ENCODE measurements around the gene PPP2R2C. TPM values are rescaled to one million over a fixed set of nuclear protein-coding genes. Genes with fewer than 3 reads are reported as not detected.

PPP2R2C gene
- total RNA-seq, 2 donors from 2014 or later = 0.05 to 0.35 TPM

DNA sequence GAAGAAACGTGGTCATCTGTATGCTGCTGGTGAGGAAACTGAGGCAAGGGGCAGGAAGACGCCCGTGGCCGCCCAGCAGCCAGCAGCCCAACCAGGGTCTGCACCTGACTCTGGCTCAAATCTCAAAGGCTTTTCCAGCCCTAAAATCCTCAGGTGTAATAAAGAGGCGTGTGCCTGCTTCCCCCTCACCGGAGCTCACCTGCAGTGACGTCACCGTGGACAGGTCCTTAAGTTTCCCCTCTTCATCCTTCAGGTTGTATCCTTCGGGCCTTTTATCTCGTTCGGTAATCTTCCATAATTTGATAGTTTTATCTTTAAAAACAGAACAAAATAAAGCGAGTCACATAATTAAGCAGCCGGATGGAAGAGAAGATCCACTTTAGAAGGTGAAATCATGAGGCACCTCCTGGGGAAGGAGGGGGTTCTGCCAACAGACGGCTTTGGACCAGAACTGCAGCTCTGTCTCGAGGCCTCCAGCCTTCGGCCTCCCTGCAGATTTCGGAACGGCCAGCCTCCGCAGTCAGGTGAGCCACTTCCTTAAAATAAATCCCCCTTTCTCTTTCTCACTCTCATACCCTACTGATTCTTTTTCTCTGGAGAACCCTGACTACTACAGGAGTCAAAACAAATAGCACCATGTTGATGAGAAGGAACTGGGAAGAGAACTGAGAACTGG, 96.7 kb downstream of the PPP2R2C start:
- Histone ChIP-seq H3K4me1 (no peaks in the 10 kb centered on the region), H3K9ac (ENCODE audit: low read depth in 2 of 2, low read length in 2 of 2) (no peak overlapping the region), H3K36me3 (no peaks in the 10 kb centered on the region), H3K9me3 (no peaks in the 10 kb centered on the region), H3K27me3 (no peaks in the 10 kb centered on the region), H3K4me3 (no peak overlapping the region), H3K27ac (no peak overlapping the region)
- DNase-seq = no peak
- TF ChIP-seq, protein P1, sequence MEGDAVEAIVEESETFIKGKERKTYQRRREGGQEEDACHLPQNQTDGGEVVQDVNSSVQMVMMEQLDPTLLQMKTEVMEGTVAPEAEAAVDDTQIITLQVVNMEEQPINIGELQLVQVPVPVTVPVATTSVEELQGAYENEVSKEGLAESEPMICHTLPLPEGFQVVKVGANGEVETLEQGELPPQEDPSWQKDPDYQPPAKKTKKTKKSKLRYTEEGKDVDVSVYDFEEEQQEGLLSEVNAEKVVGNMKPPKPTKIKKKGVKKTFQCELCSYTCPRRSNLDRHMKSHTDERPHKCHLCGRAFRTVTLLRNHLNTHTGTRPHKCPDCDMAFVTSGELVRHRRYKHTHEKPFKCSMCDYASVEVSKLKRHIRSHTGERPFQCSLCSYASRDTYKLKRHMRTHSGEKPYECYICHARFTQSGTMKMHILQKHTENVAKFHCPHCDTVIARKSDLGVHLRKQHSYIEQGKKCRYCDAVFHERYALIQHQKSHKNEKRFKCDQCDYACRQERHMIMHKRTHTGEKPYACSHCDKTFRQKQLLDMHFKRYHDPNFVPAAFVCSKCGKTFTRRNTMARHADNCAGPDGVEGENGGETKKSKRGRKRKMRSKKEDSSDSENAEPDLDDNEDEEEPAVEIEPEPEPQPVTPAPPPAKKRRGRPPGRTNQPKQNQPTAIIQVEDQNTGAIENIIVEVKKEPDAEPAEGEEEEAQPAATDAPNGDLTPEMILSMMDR (IDR thresholded peaks at IDR 0.05) = no peak
- intact Hi-C loops (cut with DNase I) = no loop called here

DNA sequence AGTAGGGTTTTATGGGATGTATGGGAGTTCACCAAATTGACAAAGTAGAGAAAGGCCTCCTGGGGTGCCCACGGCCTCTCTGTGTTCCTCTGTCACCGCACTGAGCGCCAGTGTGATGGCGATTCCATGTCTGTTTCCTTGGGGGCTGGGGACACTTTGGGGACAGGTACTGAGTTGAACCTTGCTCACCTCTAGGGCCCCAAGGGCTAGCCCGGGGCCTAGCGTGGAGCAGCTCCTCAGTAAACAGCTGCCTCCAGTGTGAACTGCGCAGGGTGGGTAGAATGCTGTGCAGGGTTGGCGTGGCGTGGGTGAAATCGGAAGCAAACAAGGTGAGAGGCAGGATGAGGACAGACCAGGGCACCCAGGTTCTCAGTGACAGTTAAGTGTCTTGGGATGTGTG, 97.8 kb downstream of the PPP2R2C start:
- DNase-seq = no peak
- TF ChIP-seq, protein P1 (IDR thresholded peaks at IDR 0.05) = no peak
- Histone ChIP-seq H3K9me3 (no peaks in the 10 kb centered on the region), H3K36me3 (no peaks in the 10 kb centered on the region), H3K4me3 (no peak overlapping the region), H3K9ac (ENCODE audit: low read depth in 2 of 2, low read length in 2 of 2) (no peak overlapping the region), H3K27ac (no peak overlapping the region), H3K27me3 (no peaks in the 10 kb centered on the region), H3K4me1 (no peaks in the 10 kb centered on the region)
- intact Hi-C loops (cut with DNase I) = no loop called here

DNA sequence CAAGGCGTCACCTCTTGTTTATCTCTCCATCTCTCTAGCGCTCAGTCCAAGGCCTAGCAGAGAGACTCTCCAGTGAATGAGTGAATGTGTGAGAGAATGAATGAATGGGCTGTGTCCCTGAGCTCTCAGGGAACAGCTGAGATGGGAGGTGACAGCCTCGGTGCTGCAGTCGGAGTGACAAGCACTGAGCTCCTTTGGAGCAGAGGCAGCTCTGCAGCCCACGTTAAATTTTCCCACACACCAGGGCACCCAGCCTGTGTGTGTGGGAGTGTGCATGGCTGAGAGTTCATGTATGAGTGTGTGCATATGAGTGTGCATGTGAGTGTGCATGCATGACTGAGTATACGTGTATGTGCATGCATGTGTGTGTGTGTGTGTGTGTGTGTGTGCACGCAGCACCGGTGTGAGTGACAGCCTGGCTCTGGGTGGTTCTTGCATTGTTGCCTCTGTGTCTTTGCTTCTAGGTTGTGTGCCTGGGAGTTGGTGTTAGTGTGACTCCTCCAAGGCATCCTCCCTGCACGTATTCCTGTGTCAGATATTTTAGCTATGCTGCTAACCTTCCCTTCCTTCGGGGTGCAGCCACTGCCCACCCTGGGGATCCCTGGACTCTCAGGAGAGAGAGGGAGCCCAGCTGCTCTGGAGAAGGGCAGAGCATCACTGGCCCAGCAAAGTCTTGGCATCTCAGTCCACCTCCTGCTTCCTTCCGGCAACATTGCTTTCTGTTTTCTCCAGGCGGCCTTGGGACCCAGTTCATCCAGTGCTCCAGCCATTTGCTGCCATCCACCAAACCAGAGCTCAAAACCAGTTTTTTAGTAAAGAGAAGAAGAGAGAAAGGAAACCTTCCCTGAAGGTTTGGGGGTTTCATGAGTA, 98.6 kb downstream of the PPP2R2C start:
- no peaks in the 10 kb centered on the region for H3K27me3 ChIP-seq
- H3K9ac ChIP-seq (ENCODE audit: low read depth in 2 of 2, low read length in 2 of 2) = no peak overlapping the region
- H3K4me3 ChIP-seq = no peak overlapping the region
- intact Hi-C loops (cut with DNase I) = no loop called here
- H3K36me3 ChIP-seq = no peaks in the 10 kb centered on the region
- H3K9me3 ChIP-seq = no peaks in the 10 kb centered on the region
- TF ChIP-seq, protein P1 (IDR thresholded peaks at IDR 0.05) = no peak
- no peaks in the 10 kb centered on the region for H3K4me1 ChIP-seq
- no peak for DNase-seq
- no peak overlapping the region for H3K27ac ChIP-seq

DNA sequence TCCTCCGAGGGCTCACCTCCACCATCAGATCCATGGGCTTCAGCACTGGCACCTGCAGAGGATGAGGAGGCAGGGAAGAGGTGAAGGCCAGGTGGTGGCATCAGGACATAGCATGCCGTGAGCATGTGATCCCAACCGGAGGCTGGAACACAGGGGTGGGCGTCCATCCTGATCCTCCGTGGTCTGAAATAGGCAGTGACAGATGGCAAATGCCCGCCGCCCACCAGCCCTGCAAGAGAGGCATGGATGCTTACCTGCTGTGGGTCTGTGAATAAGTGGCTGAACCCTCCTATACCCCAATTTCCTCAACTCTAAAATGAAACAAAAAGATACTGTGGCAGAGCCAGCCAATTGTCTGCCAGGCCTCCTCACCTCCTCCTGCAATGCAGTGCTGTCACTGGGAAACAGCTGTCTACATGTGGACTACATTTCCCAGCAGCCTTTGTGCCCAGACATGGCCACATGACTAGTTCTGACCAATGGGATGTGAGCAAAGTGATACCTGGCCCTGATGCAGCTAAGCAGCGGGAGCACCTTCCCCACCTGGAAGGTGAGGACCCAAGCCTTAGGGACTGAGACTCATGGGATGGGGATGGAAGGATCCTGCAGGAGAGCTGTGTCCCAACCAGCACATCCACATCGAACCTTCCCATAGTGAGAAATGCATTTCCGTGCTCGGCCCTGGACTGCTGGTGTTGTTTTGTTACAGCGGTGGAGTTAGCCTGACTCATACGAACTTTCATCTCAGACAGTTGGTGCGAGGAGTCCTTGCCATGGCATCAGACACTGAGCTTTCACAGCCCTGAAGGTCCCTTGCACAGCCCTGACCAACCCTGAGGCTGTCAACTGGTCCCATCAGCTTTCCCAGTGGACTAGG, 99.5 kb downstream of the PPP2R2C start:
- Histone ChIP-seq H3K9me3 (no peaks in the 10 kb centered on the region), H3K9ac (ENCODE audit: low read depth in 2 of 2, low read length in 2 of 2) (no peak overlapping the region), H3K27me3 (no peaks in the 10 kb centered on the region), H3K4me3 (no peak overlapping the region), H3K36me3 (no peaks in the 10 kb centered on the region), H3K27ac (no peak overlapping the region), H3K4me1 (no peaks in the 10 kb centered on the region)
- DNase-seq = no peak
- TF ChIP-seq, protein P1 (IDR thresholded peaks at IDR 0.05) = no peak
- intact Hi-C loops (cut with DNase I) = no loop called here

DNA sequence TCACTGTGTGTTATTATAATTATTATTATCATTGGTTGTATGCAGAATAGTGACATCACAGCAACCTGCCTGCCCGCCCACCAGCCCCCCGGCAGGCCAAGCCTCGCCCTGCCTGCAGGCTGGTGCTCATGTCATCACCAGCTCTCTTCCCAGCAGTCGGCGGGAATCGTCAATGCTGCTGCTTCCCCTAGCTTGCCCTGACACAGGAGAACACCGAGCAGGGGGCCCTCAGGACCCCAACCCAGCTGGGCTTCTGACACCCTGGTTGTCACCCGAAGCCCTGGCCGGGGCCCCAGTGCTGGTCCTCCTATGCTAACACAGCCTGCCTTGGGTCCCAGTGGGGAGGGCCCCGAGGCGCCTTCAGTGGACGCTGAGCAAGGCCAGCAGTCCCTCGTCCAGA, 100.6 kb downstream of the PPP2R2C start:
- H3K27ac ChIP-seq = no peak overlapping the region
- no peak overlapping the region for H3K9ac ChIP-seq (ENCODE audit: low read depth in 2 of 2, low read length in 2 of 2)
- intact Hi-C loops (cut with DNase I) = no loop called here
- DNase-seq = no peak
- H3K4me1 ChIP-seq = no peaks in the 10 kb centered on the region
- H3K4me3 ChIP-seq = no peak overlapping the region
- H3K9me3 ChIP-seq = no peaks in the 10 kb centered on the region
- H3K36me3 ChIP-seq = no peaks in the 10 kb centered on the region
- H3K27me3 ChIP-seq = no peaks in the 10 kb centered on the region
- TF ChIP-seq, protein P1 (IDR thresholded peaks at IDR 0.05) = no peak
